Thoracic aorta (tissue), 2 donors: ENCODE data around the gene NXNL2. TPM values are rescaled to one million over a fixed set of nuclear protein-coding genes. Genes with fewer than 3 reads are reported as not detected.

Experiments used
- ATAC-seq: fragments of 150-250 bp; one replicate; pipeline ENCODE4 v1.8.0; 2017; ENCODE audit warnings: low read depth; ENCODE audit not compliant: insufficient number of reproducible peaks, low FRiP score
- DNase-seq: peaks from one replicate; pipeline ENCODE4 v3.0.0-alpha.2; 2020; ENCODE audit warnings: low spot score
- H3K27ac ChIP-seq, 2 donors: fragments of 200-600 bp; sonication (generic); 1 replicate in 1 of 2; 2 replicates in 1 of 2; pipeline ENCODE4 v1.5.1; 2016; ENCODE audit warnings: mild to moderate bottlenecking in 2 of 2, moderate library complexity in 2 of 2
- H3K27me3 ChIP-seq: fragments of 200-600 bp; sonication (generic); replicated peaks from 2 replicates; pipeline ENCODE4 v1.6.0; 2016; ENCODE audit warnings: mild to moderate bottlenecking; ENCODE audit not compliant: insufficient read depth
- H3K36me3 ChIP-seq: fragments of 200-600 bp; sonication (generic); one replicate; pipeline ENCODE4 v1.5.1; 2016
- H3K4me1 ChIP-seq, 2 donors: fragments of 200-600 bp; sonication (generic); 1 replicate in 1 of 2; 2 replicates in 1 of 2; pipeline versions ENCODE4 v1.5.1 to v1.6.0; 2016; ENCODE audit warnings: low read depth in 2 of 2, mild to moderate bottlenecking in 1 of 2; ENCODE audit not compliant: control insufficient read depth in 1 of 2
- H3K4me3 ChIP-seq: fragments of 200-600 bp; sonication (generic); 2 replicates; pipeline ENCODE4 v1.5.1; 2016; ENCODE audit warnings: mild to moderate bottlenecking
- H3K9me3 ChIP-seq: fragments of 200-600 bp; sonication (generic); 2 replicates; pipeline ENCODE4 v1.5.1; 2016
- total RNA-seq, 2 donors: library from RNA; depleted of rRNA; stranded (reverse); fragments of >200 nt; gene quantifications; one replicate each; pipeline versions ENCODE4 v1.1.0 to v1.2.3, GENCODE V29; 2016
- TF ChIP-seq, protein P1 (sequence below): fragments of 200-600 bp; sonication (generic); IDR thresholded peaks from one replicate; pipeline ENCODE4 v1.5.1; 2019; ENCODE audit warnings: antibody characterized with exemption

NXNL2 gene
- total RNA-seq, 2 donors from 2014 or later, result 1.8 TPM; not detected in 1

DNA sequence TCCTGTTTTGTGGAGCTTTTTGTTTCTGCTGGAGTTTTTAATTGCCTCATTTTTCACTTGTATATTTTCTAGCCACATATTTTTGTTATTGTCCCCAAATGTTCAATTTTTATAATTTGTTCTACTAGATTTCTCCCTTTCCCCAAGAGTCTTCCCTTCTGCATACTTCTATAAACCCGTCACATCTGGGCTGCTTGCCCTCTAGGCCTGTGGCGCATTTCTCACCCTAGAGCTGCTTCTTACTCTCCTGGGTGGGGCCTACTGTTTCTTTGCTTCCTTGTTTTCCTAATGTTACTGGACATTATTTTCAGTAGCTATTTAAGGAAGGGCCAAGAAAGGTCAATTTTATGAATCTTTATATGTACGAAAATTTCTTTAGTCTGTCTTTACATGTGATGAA lies 51.5 kb downstream of the NXNL2 start:
- ATAC-seq, result no peak
- Histone ChIP-seq H3K27ac (no peak overlapping the region), H3K9me3 (no peaks in the 10 kb centered on the region), H3K4me1 (peaks cover 0 to 7% of the 10 kb centered on the region in 2 donors), H3K27me3 (no peaks in the 10 kb centered on the region), H3K36me3 (no peaks in the 10 kb centered on the region), H3K4me3 (no peak overlapping the region)
- TF ChIP-seq, protein P1, sequence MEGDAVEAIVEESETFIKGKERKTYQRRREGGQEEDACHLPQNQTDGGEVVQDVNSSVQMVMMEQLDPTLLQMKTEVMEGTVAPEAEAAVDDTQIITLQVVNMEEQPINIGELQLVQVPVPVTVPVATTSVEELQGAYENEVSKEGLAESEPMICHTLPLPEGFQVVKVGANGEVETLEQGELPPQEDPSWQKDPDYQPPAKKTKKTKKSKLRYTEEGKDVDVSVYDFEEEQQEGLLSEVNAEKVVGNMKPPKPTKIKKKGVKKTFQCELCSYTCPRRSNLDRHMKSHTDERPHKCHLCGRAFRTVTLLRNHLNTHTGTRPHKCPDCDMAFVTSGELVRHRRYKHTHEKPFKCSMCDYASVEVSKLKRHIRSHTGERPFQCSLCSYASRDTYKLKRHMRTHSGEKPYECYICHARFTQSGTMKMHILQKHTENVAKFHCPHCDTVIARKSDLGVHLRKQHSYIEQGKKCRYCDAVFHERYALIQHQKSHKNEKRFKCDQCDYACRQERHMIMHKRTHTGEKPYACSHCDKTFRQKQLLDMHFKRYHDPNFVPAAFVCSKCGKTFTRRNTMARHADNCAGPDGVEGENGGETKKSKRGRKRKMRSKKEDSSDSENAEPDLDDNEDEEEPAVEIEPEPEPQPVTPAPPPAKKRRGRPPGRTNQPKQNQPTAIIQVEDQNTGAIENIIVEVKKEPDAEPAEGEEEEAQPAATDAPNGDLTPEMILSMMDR, result no peak
- DNase-seq, result no peak

DNA sequence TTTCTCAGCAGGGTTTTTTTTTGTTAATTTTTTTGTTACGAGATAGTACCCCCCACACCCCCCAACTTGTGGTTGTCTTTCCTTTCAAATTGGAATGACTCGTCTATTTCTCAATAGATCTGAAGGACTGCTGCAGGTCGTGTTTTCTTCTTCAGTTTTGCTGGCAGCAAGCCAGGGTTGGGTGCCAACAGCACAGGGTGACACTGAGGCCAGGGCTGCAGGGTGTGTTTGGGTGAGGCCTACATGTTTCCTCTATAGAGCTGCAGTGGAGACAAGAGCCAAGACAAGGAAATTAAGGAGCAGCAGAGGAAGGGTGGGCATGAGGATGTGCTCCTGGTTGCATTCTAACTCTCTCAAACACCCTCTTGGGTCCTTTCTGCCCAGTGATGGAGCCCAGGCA lies 52.2 kb downstream of the NXNL2 start:
- DNase-seq (no peak), ATAC-seq (no peak)
- H3K9me3 ChIP-seq, result no peaks in the 10 kb centered on the region
- peaks cover 0 to 7% of the 10 kb centered on the region in 2 donors for H3K4me1 ChIP-seq
- H3K4me3 ChIP-seq, result no peak overlapping the region
- TF ChIP-seq, protein P1, result no peak
- no peaks in the 10 kb centered on the region for H3K36me3 ChIP-seq
- H3K27me3 ChIP-seq, result no peaks in the 10 kb centered on the region
- no peak overlapping the region for H3K27ac ChIP-seq

GRCh38 chr9:88587885-88588649 lies 53.1 kb downstream of the NXNL2 start:
- H3K27me3 ChIP-seq, result no peaks in the 10 kb centered on the region
- H3K4me1 ChIP-seq, result peaks cover 0 to 7% of the 10 kb centered on the region in 2 donors
- ATAC-seq, result no peak
- H3K36me3 ChIP-seq, result no peaks in the 10 kb centered on the region
- no peak overlapping the region for H3K27ac ChIP-seq
- DNase-seq, result no peak
- no peaks in the 10 kb centered on the region for H3K9me3 ChIP-seq
- H3K4me3 ChIP-seq, result no peak overlapping the region
- TF ChIP-seq, protein P1, result no peak

DNA sequence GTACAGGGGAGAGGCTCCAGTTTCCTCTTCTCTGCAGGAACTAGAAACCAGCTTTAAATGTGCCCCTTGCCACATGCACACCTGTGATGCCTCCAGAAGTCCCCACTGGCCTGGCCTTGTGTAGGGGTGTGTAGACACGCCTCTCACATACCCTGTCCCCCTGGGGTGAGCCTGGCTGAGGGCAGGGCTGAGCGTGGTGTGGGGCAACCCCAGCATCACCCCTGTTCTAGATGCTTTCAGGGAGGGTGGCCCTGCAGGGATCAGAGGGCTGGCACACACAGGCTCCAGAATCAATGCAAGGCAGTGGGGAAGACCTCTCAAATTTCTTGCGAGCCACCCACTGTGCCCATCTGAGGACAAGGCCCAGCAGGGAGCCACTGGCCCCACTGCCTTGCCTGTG lies 54.7 kb downstream of the NXNL2 start:
- no peaks in the 10 kb centered on the region for H3K9me3 ChIP-seq
- H3K4me3 ChIP-seq, result no peak overlapping the region
- DNase-seq (no peak), ATAC-seq (no peak)
- no peaks in the 10 kb centered on the region for H3K4me1 ChIP-seq
- H3K27ac ChIP-seq, result no peak overlapping the region
- TF ChIP-seq, protein P1, result no peak
- H3K36me3 ChIP-seq, result no peaks in the 10 kb centered on the region
- no peaks in the 10 kb centered on the region for H3K27me3 ChIP-seq

GRCh38 chr9:88590558-88591146 lies 55.7 kb downstream of the NXNL2 start:
- DNase-seq (no peak), ATAC-seq (no peak)
- TF ChIP-seq, protein P1, result no peak
- no peaks in the 10 kb centered on the region for H3K4me1 ChIP-seq
- no peaks in the 10 kb centered on the region for H3K9me3 ChIP-seq
- H3K27ac ChIP-seq, result no peak overlapping the region
- no peaks in the 10 kb centered on the region for H3K27me3 ChIP-seq
- H3K36me3 ChIP-seq, result no peaks in the 10 kb centered on the region
- H3K4me3 ChIP-seq, result no peak overlapping the region
